ENCODE results near the gene SHB.

SHB gene

DNA sequence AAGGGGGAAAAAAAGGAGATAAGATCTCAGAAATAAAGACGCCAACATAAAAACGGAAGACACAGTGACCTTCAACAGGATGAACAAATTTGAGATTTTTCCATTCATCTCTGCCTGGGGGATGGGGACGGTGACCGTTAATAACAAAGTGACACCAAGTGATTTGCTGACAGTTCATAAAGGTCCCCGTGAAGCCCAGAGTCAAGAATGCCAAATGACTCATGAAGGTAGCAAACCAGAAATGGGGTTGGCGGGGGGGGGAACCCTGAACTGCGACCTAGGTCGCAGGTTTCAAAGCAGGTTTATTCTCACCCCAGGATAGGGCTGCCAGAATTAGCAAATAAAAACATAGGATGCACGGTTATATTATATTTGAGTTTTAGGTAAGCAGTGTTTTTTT is 21.1 kb upstream of the SHB start:
- in situ Hi-C loops (cut with HindIII; ENCODE audit: low pct_ligation_motif_present, low pct_unique_long_range_greater_than_20kb, low sequenced_read_pairs) = no loop called here
- no peak for DNase-seq

DNA sequence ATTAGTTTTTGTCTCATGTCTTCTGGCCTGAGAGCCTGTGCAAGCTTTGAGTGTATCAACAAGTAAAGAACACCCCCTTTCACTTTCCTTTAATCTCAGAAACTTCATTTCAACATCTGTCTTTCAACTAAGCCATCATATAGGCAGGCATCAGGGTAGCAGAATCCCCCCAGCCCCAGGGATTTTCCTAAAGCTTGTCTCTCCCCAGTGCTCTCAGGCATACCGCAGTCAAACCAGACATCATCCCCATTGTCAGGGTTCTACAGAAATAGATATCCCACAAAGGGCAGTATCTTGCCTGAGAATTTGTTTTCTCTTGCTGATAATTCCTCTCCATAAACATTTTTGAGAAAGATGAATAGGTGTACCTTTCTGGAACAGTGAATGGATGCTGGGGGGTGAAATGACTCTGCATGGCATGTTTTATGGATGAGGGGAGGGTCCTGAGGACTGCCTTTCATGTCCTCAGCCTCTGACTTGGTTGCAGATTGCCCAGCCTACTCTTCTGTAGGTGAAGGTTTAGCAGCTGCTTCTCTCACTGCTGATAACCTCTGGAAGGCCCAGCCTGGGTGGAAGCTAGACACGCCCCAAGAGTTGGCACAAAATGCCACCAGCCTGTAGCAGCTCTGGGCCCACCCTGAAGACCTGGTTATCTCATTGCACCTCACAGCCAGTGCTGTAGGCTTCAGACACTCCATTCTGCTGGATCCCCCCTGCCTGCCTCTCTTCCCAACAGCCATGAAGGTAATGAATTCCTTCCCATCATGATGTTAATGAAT is 20.5 kb upstream of the SHB start:
- DNase-seq = no peak
- in situ Hi-C loops (cut with HindIII; ENCODE audit: low pct_ligation_motif_present, low pct_unique_long_range_greater_than_20kb, low sequenced_read_pairs) = no loop called here

DNA sequence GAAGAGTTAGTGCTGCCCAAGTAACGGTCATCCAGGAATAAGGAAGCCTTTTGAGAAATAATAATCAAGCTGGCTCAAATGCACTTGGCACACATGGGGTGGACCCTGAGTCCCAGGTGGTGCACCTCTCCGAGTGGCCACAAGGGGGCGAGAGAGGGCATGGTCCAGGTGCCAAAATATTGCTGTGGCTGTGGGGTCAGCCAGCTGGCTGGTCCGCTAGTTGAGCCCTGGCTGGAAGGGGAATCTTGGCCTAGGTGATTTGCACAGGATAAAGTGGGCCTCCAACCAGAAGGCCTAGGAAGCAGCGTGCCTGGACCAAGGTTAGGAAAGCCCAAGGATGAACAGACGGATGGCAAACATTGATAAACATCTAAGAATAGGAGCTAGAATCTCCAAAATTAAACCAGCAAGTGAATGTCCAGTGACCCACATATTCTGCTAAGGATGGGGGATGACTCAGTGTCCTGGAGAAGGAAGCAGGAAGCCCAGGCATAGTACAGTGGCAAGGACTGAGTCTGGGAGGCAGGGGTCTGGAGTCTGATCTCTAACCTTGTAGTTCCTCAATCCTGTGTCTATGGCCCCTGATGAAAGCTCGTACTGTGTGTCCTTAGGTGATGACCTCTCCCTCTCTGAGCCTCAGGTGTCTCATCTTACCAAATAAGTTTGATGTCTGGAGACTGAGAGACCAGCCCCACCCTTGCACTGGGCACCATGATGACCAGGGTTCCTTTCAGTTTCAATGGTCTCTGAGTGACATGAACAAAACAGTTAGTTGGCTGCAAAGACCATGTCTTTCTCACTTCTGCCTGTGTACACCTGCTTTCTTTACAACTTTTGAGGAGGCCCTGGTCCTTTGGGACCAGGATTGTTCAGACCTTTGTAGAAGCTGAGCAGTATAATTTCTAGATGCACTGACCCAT is 19.2 kb upstream of the SHB start:
- in situ Hi-C loops (cut with HindIII; ENCODE audit: low pct_ligation_motif_present, low pct_unique_long_range_greater_than_20kb, low sequenced_read_pairs) = no loop called here
- peak; percentile 50 for DNase-seq

DNA sequence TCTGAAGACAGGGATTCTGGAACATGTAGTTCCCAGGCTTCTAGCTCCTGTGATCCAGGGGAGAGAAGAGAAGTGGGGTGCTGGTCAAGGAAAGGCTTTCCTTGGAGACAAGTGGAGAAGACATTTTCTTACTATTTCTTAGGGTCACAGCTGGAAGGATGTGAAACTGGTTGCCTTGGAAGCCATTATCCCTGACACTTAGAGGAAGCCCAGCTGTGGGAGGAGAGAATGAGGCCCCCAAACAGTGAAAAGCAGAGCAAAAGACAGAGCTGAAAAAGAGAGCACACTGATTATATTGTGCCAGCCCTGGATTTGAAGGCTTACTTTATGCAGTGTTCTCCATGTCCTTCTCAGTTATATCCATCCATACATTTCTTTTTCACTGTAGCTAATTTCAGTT is 17.5 kb upstream of the SHB start:
- in situ Hi-C loops (cut with HindIII; ENCODE audit: low pct_ligation_motif_present, low pct_unique_long_range_greater_than_20kb, low sequenced_read_pairs) = no loop called here
- DNase-seq = no peak

DNA sequence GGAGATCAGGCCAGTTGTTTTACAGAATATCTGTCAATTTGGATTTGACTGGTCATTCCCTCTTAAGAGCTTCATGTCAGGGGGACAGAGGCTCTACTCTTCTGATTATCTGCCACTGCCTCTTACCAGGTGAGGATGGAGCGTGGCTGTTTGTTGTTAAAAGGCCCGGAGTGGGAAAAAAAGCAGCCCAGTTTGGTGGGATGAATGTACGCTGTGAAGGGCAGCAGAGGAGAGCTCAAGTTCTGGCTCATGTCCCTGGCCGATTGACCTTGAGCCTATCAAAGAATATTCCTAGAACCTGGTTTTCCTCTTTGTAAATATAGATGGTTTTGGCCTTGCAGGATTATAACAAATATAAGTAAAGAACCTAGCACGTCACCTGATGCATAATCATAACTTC is 16.3 kb upstream of the SHB start:
- DNase-seq = no peak
- in situ Hi-C loops (cut with HindIII; ENCODE audit: low pct_ligation_motif_present, low pct_unique_long_range_greater_than_20kb, low sequenced_read_pairs) = no loop called here

DNA sequence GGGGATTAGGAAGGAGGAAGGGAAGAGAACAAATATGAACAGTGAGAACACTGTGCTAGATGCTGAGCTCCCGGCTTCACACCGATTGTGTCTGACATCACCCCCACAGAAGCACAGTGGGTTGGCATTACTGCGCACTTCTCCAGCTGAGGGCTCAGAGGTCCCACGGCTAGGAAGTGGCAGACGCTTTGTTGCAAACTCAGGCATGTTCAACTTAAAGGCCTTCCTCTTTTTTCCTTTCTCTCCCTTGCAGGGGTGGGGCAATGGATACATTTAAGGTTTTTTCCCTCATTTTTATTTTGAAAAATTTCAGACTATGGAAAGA is 15.5 kb upstream of the SHB start:
- in situ Hi-C loops (cut with HindIII; ENCODE audit: low pct_ligation_motif_present, low pct_unique_long_range_greater_than_20kb, low sequenced_read_pairs) = no loop called here
- no peak for DNase-seq

DNA sequence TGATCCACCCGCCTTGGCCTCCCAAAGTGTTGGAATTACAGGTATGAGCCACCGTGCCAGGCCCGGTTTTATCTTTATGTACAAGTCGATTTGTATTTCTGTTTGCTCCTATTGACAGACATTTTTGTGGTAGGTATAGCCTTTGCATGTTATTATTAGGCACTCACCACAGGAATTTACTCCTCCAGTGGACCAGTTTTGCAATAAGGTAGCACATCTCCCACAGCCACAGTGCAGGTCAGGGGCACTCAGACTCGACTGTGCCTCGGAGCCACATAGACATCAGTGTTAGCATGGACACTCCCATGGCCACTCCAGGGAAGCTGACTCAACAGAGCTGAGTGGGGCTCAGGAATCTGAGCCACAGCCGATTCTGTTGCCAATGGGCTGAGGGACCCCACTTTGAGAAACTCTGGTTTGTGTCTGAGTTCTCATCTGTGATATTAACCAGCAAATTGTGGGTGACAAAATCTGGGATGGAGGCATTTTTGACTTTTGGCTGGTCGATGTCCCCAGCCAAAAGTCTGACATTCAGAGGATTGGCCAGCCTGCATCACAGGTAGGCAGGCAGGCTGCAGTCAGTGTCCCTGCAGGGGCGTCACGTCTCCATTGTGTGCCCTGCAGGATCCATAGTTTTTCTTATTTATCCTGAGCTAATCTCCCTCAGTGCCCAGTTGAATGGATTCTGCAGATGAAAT is 15.0 kb upstream of the SHB start:
- in situ Hi-C loops (cut with HindIII; ENCODE audit: low pct_ligation_motif_present, low pct_unique_long_range_greater_than_20kb, low sequenced_read_pairs) = no loop called here

DNA sequence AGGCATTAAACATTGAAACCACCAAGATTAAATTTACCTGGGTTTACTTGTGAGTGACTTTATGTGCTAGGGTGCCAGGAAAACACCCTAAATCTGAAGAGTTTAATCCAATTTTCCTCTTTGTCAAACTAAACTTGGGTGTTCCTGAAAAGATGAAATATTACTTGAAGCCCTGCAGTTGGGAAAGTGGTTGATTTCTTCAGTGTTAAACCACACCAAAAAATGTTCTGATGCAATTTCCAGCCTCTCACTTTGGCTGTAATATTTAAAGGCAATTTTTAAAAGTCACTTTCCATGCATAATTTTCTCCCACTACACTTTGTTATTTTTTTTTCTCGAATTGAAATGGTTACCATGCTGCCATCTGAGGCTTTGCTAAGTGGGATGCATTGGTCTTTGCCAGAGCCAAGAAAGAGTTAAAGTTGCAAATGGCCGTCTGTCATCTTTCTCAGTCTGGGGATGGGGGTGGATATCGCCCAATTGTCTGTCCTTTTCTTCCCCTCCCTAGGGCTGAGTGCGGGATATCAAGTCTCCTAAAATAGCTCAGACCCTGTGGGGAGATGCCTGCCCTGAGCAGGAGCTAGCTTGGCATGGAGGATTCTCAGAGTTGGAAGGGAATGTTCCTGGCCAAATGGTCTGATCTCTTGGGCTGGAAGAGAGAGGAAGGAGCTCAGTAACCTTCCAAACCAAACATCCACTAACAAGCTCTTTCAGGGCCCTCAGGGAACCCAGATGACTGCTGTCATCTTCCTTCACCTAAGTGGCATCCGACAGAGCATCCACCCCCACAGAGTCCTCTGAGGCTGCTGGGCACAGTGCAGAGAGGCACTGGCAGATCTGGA is 13.6 kb upstream of the SHB start:
- in situ Hi-C loops (cut with HindIII; ENCODE audit: low pct_ligation_motif_present, low pct_unique_long_range_greater_than_20kb, low sequenced_read_pairs) = no loop called here

More for the DNA sequence above, 15.0 kb upstream of the SHB start:
- DNase-seq = no peak

DNA sequence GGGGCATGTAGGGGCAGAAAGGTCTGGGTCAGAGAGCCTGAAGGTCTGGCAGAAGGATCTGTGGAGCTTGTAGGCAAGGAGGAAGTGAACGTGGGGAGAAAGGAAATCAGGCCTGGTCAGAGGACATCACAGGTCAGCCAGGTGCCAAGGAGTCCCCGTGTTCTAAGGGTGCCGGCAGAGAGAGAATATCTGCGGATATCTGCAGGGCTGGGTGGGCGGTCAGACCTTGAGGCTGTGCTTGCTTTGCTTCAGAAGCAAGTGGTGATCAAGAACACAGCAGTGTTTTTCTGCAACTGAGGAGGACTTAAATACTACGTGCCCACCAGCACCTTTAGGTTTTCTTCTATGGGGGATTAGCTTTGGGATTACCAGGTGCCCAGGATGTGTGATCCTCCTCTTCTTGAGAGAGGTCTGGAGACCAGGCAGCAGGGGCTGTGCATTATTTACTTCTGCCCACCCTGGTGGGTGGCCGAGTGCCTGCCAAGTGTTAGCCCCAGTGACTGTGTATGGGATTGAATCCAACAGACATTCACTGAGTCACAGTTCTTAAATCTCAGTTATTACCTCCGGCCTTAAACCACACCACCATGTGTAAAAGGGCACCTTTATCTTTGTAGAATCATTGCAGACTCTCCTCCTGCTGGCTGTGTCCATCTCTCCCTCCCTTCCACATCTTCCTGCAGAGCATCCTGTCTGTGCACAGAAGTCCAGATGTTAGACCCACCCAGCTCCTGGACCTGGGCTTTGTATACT is 12.5 kb upstream of the SHB start:
- DNase-seq = no peak
- in situ Hi-C loops (cut with HindIII; ENCODE audit: low pct_ligation_motif_present, low pct_unique_long_range_greater_than_20kb, low sequenced_read_pairs) = no loop called here

More for the DNA sequence above, 13.6 kb upstream of the SHB start:
- DNase-seq = no peak

DNA sequence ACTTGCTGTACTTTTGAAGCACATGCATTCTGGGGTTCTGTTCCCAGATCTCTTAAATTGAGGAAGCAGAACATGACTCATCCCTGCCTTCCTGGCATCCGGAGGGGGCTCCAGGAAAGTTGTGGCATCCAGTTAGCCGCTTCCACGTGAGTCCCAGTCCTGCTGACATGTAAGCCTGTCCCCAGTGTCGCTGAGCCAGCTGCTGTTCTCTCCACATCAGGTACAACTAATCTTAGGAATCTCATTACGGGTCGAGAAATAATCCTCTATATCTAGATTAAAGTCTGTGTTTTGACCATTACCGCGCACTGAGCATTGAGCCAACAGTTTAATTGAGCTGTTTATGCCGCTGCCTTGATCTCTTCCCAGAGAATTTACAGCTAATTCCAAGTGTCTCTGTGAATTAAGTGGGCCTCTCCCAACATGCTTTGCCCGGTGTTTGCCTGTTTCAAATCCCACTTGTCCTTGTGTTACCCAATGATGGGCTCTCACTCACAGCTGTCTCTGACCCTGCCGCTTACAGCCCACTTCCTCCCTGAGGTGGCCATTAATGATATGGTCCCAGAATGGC is 10.5 kb upstream of the SHB start:
- no peak for DNase-seq
- in situ Hi-C loops (cut with HindIII; ENCODE audit: low pct_ligation_motif_present, low pct_unique_long_range_greater_than_20kb, low sequenced_read_pairs) = no loop called here

DNA sequence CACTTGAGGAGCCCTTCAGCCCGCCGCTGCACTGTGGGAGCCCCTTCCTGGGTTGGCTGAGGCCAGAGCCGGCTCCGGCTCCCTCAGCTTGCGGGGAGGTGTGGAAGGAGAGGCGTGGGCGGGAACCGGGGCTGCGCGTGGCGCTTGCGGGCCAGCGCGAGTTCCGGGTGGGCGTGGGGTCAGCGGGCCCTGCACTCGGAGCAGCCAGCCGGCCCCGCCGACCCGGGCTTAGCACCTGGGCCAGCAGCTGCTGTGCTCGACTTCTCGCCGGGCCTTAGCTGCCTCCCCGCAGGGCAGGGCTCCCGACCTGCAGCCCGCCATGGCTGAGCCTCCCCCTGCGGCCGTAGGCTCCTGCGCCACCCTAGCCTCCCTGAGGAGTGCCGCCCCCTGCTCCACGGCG is 6.2 kb upstream of the SHB start:
- DNase-seq = no peak
- in situ Hi-C loops (cut with HindIII; ENCODE audit: low pct_ligation_motif_present, low pct_unique_long_range_greater_than_20kb, low sequenced_read_pairs) = no loop called here

DNA sequence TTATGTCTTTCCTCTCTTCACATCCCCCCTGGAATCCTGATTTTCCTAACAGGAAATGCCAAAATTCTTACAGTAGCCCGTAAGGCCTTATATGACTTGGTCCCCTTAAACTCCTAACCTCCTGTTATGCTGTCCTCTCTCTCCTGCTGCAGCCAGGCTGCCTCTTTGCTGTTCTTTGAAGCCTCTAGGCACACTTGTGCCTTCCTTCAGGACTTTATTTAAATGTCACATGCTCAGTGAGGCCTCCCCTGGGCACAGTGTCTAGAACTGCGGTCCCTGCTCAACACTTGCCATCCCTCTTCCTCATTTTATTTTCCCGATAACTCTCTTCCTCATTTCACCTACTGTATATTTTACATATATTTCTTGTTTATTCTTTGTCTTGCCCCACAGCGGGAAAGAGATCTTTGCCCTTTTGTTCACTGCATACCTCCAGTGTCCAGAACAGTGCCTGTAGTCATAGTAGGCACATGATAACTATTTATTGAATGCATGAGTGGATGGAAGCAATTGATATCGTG is 5.5 kb upstream of the SHB start:
- in situ Hi-C loops (cut with HindIII; ENCODE audit: low pct_ligation_motif_present, low pct_unique_long_range_greater_than_20kb, low sequenced_read_pairs) = no loop called here
- no peak for DNase-seq

DNA sequence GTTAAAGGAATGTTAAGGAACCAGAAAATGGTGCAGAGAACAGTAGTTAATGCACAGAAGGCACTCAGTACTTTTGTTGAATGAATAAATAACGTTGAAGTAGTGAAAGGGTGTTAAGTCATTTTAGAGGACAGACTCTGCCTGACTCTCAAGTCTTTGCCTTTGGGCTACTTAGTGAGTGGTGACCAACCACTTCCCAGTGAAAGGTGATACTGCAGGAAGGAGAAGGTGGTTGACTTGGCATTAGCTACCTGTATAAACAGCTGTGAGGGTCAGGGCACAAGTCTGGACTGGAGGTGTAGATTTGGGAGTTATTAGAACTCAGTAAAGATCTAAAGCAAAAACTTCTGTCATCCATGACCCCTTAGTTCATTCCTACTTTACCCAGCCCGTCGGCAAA is 4.9 kb upstream of the SHB start:
- no peak for DNase-seq
- in situ Hi-C loops (cut with HindIII; ENCODE audit: low pct_ligation_motif_present, low pct_unique_long_range_greater_than_20kb, low sequenced_read_pairs) = no loop called here

DNA sequence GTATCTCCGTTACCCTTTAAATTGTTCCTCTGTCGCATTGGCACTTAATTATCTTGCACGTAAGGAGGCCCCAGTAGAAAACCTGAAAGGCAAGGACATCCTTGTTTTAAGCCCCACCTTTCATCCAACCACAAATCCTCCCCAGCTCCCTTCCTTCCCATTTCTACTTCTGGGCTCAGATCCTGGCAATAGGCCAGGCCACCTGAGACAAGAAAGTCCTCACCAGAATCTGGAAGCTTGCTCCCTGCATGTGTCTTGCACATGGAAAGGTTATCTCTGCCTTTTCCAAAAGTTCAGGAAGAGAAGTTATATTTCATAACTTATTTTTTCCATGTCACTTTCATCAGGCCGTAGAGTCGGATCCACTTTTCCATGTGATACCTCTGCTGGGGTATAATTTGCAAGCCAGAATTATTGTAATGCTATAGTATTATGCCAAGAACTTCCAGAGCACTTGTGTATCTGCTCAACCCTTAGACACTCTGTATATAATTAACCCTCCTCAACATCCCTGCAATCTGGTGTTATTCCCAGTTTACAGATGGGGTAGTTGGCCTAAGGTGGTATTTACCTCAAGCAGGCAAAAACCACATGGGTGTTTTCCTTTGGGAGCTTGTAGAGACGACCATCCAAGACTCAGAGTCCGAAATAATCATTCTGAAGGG is 2.6 kb upstream of the SHB start:
- DNase-seq = no peak
- in situ Hi-C loops (cut with HindIII; ENCODE audit: low pct_ligation_motif_present, low pct_unique_long_range_greater_than_20kb, low sequenced_read_pairs) = no loop called here

DNA sequence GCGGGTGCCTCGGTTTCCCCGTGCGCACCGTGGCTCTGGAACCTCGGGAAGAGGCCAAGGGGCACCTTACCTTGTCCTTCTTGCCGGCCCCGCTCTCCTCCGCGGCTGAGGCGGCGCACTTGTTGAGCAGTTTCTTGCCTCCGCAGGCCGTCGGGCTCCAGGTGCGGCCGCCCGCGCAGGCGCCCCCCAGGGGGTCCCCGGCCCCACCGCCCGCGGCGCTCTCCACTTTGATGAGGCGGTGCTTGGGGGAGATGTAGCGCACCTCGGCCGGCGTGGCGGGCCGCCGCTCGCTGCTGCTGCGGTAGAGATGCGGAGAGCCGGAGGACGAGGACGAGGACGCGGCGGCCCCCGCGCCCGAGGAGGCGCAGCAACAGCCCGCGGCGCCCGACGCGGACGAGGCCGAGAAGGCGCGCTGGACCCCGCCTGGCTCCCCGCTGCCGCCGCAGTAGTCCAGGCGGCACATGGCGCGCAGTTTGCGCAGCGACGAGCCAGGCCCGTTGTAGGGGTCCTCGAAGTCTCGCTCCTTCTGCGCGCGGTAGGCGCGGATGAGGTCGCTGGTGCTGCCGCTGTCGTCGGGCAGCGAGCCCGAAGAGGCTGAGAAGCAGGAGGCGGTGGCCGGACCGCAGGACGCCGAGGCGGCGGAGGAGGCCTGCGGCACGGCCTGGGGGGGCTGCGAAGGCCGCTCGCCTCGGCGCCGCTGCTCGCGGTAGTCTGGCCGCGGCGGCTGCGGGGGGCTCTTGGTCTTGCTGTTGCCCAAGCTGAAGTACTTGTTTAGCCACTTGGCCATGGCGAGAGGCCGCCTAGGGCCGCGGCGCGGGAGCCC is 957 bp downstream of the SHB start:
- in situ Hi-C loops (cut with HindIII; ENCODE audit: low pct_ligation_motif_present, low pct_unique_long_range_greater_than_20kb, low sequenced_read_pairs) = no loop called here
- no peak for DNase-seq

Measured in ACHN (cell line).